GM19193 (cell line): Measurements from ENCODE around the gene SEC14L2.

Experiments used
- POLR2A ChIP-seq: IDR thresholded peaks from 4 replicates; pipeline ENCODE4 v1.6.1; 2011; ENCODE audit not compliant: insufficient read depth, insufficient read length; ENCODE audit errors: extremely low read depth

Gene SEC14L2

DNA sequence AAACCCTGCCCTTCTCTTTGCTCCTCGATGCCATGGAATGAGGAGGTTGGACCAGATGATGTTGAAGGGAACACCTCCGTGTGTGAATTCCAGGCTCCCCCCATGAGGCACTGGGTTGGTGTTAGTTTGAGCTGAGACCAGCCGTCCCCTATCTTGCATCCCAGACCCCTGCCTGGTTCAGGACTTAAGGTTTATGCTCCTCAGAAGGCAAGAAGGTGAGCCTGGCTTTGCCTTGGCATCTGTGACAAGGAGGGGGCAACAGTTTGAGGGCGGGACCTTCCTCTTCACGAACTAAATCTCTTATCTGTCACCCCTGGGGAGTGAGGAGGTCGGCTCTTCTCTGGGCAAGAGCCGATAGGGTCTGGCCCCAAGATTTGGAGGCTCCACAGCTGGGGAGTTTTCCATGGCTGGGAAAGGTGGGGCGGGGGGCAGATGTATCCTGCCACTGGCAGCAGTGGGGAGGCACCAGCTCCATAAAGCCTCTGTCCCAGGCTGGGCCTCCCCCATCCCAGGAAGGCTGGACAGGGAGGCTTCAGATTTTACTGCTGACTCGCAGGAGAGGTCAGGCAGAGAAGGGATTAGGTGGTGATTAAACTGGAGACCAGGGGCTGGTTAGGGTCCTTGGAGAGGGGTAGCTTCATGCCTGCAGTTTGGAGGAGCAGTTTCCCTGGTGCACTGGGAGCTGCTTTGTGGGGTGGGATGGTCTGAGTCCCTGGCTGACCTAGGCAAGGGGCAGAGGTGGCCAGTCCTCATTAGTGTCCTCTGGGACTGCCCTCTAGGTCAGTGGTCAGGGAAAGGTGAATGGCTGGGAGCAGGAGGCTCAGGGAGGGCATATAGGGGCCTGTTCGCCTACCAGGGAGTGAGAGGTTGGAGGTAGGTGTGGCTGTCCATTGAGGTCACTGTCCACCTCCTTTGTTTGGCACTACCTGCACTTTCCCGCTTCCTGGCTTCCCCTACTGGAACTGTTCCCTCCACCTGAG, 1.1 kb downstream of the SEC14L2 start:
- no peak for TF ChIP-seq POLR2A

DNA sequence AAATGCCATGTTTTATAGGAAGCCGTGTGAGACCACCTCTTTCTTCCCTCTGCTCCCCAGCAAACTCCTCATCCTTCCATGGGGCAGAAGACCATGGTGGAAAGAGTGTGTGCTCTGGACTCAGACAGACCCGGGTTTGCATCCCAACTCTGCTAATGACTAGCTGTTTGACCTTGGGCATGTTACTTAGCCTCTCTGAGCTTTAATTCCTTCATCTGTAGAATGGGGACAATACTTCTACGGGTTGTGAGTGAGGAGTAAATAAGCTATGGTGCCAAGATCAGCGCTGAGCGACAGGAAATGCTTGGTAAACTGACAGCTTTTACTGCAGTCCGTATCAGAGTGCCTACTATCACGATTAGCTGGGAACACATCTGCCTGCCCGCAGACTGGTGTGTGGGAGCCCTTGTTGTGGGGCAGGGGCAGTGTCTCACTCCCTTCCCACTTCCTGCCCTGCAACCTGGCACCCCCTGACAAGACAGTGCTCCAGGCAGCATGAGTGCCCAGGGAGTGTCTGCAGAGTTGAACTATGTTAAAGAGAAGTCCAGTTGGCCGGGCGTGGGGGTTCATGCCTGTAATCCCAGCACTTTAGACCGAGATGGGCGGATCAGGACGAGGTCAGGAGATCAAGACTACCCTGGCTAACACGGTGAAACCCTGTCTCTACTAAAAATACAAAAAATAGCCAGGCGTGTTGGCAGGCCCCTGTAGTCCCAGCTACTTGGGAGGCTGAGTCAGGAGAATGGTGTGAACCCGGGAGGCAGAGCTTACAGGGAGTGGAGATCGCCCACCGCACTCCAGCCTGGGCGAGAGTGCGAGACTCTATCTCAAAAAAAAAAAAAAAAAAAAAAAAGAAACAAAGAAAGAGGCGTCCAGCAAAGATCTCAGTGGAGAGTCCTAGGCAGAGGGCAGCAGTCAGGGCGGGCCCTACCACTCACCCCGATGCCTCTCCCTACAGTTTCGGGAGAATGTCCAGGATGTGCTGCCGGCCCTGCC, 2.2 kb downstream of the SEC14L2 start:
- TF ChIP-seq POLR2A, result no peak

DNA sequence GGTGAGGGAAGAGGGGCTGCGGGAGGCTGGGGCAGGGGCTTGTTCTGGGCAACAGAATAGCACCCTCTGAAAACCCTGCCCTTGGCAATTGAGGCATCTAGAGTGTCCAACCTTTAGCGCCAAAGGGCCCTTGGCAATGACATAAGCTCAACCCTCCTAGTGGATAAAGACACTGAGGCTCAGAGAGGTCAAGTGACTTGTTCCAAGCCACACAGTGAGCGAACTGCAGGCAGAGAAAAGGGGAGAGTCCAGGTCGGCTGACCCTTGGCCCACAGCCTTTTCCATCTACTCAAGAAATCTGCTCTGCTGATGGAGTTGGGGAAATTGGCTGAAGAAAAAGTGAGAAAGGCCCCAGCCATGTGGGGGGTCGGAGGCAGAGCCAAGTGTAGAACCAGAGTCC, 2.9 kb downstream of the SEC14L2 start:
- no peak for TF ChIP-seq POLR2A

DNA sequence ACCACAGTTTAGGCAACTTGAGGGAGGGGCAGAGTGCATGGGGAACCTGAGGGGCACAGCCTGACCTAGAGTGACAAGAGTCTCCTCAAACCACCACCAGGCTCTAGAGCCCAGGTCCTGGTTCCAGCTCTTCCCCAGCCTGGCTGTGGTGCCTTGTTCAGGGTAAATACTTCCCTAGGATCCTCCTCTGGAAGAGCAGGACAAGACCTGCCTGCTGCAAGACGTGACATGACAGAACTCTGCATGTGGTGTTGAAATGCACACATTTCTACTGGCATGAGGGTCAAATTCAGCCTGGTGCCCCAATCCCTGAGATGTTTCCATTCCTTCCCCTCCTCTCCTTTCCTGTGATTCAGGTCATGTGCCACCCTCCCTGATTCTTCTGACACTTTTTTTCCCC, 3.3 kb downstream of the SEC14L2 start:
- TF ChIP-seq POLR2A, result no peak

DNA sequence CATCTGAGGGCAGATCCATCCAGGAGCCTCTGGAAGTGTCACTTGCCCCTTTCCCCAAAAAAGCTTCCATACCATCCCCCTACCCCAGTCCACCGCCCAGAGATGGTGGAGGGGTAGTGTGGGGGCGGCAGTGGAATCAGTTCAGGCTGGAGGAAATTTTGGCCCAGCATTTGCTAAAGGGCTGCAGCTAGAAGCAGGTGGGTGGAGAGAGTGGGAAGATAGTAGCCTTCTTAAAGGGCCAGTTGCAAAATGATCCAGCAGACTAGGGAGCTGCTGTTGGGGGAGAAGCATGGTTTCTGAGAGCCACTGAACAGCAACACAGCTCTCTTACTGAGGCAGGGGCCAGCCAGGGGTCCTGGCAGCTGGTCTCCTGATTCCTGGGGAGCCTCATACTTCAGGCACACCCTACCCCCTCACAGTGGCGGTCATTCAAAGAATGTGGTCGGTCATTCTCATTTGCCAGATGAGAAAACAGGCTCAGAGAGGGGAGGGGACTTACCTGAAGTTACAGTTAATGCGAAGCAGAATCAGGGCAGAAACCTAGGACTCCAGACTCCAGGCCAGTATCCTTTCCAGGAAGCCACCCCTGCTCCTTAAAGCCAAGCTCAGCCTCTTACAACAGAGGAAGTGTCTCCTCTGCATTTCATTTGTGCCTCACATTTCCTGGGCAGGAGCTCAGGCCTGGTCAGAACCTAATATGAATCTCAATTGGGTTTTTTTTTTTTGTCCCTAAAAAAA, 5.4 kb downstream of the SEC14L2 start:
- no peak for TF ChIP-seq POLR2A

DNA sequence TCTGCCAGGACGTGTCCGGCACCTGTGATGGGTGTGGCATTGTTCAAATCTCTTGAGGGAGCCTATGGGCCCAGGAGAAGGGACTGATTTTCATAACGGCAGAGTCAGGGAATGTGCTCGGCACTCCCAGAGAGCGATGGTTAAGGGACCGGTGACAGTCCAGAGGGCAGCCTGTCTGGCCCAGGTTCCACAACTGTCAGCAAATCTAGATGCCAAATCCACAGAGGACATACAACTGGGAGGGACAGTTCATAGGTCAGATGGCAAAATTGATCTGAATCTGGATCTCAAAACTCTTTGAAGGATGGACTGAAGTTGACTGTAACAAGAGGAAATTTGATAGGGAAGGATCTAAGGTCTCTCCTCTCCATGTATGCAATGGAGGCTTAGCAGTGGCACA, 7.5 kb downstream of the SEC14L2 start:
- TF ChIP-seq POLR2A, result no peak

DNA sequence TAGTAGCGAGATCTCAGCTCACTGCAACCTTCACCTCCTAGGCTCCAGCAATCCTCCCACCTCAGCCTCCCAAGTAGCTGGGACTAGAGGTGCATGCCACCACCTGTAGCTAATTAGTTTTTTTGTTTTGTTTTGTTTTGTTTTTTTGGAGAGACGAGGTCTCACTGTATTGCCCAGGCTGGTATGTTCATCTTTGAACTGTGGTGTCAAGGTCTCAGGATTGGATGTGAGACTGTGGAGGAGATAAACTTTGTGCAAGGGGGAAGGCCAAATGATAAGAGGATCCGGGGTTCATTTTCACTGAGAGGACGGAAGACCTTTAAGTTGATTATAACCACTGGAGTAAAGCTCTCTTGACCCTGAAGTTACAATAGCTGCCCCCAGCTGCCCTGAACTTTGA, 8.9 kb downstream of the SEC14L2 start:
- no peak for TF ChIP-seq POLR2A

DNA sequence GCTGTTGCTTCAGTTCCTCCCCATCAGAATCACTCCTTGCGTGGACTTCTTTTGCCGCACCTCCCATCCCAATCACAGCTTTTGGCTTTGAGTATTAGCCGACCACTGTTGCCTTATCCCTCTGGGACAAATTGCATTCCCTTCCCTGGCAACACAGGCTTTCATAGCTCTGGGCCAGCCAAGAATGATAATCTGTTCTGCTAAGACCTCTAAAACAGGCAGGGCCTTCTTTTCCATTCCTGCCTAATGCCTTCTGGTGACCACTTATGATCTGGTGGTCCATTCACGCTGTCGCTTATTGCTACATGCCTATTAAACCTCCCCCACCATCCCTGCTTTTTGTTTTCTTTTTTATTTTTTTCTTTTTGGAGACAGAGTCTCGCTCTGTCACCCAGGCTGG, 9.6 kb downstream of the SEC14L2 start:
- no peak for TF ChIP-seq POLR2A

DNA sequence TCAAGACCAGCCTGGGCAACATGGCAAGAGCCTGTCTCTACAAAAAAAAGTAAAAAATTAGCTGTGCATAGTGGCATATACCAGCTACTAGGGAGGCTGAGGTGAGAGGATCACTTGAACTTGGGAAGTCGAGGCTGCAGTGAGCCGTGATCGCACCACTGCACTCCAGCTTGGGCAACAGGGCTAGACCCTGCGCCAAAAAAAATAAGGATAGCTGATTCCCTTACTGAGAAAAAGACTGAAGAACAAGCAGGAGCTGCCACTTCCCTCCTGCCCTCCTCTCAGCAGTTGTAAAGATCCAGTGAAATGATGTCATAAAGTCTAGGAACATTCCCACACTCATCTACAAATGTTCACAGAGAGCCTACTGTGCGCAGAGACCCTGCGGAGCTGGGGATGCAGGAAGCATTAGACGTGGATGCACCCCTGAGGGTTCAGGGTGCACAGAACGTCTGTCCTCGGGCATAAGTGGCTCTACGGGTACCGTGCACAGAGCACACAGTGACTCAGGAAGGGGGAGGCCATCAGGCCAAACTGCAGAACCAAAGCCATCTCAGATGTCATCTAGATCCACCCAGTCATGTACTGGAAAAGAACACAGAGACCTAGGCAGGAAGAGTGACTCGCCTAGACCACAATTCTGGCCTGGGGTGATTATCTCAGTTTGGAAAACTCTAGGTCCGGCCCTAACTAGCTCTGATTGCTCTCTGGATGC, 11.7 kb downstream of the SEC14L2 start:
- TF ChIP-seq POLR2A, result no peak

DNA sequence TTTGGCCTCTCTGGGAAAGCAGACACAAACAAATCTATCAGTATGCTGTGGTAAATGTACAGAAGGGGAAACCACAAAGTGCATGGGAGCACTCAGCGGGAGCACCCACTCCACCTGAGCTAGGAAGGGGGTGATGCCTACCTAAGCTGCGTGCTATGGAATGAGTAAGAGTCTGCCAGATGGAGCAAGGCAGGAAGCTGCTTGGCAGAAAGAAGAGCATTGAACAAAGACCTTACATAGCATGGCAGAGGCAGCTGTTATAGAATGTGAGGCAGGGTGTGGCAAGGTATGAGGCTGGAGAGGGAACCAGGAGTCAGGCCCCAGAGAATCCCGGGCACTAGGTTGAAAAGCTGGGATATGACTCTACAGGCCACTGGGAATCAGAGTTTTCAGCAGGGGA, 15.0 kb downstream of the SEC14L2 start:
- TF ChIP-seq POLR2A, result no peak

DNA sequence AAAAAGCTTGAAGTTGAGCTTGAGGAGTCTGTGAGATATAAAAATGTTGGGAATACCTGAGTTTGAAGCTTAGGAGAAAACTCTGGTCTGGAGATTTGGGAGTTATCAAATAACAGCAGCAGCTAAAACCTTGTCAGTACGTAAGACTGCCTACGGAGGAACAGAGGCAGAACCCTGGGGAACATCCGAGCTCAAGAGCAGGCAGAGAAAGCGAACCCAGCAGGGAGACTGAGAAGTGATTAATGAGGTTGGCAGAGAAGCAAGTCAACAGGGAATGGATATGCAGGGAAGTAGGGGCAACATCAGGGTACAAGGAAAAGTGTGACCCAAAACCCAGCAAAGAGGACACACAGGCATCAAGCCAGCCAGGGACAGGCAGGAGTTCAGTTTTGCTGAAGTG, 16.2 kb downstream of the SEC14L2 start:
- no peak for TF ChIP-seq POLR2A

DNA sequence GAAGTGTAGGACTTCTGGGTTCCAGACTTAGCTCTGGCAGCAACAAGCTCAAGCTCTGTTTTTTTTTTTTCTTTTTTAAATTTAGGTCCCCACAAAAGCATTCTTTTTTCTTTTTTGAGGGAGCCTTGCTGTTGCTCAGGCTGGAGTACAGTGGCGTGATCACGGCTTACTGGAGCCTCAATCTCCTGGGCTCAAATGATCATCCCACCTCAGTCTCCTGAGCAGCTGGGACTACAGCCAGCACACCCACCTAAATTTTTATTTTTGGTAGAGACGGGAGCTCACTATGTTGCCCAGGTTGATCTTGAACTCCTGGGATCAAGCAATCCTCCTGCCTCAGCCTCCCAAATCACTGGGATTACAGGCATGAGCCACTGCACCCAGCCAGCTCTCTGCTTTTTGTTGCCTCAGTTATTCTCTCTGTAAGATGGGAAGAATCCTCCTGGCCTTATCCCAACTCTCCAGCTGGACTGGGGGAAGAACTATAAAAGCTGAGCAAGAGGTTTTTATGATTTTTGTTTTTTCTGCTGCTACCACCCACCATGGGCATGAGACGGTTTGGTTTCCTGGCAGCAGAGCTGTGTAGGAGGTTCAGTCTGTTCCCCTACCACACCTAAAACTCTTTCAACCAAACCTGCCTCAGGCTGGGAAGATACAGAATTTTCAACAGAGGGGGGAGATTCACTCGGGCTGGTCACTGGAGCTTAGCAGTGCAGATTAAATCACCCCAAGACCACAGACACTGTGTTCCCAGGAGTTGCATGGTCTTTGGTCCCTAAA, 17.1 kb downstream of the SEC14L2 start:
- TF ChIP-seq POLR2A, result no peak

DNA sequence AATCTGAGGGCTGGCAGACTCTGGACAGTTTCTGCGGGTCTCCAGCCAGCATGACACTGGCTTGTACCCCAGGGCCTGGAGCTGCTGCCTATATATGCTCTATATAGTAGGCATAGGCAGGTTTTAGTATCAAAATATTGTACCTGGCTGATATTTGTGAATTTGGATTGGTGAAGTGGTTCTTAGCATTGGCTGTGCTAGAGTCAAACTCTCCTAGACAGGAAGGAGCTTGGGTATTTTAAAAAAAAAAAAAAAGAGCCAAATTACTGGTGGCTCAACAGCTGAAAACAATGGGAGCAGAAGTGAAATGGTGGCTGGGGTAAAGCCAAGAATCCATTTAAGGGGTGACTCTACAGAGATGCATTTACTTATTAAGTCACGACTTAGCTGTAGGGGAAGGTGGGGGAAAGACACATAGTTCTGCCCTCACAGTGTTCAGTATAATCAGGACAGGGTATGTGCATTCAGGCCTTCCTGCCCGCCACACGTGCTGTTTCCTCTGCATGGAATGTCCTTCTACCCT, 17.8 kb downstream of the SEC14L2 start:
- no peak for TF ChIP-seq POLR2A

DNA sequence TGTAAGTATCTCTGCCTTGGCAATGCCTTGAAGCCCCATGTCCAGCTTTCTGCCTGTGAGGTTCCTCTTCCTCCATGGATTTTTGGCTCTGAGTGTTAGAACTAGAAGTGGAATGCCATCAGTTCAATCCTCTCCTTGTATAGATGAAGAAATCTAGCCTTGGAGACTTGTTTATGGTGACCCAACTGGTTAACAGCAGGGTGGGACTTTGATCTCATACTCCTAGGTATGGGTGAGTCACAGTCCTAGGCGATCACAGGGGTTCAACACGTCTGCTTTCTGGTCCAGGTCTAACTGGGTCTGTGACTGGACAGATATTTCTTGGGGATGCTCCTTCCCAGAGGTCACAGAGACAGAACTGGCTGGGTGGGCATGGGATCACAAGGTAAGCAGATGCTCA, 19.6 kb downstream of the SEC14L2 start:
- TF ChIP-seq POLR2A, result no peak

DNA sequence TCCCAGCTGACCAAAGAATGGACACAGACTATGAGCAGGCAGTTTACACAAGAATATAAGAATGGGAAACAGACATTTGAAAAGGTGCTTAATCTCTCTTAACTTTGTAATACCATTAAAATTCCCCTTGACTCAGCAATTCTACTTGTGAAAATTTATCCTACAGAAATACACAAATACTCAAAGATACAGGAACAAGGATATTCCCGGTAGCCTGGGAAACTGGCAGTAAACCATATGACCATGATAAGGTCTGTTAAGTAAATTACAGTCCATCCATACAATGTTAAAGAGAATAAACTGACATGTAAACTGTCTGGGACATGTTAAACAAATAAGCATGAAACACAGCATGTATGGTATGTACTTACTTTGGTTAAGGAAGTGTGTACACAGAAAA, 20.0 kb downstream of the SEC14L2 start:
- no peak for TF ChIP-seq POLR2A
